Measurements from ENCODE around the gene HSD11B1. TPM values are rescaled to one million over a fixed set of nuclear protein-coding genes. Genes with fewer than 3 reads are reported as not detected.
A peak's percentile ranks its signal among the peaks of the same experiment; 100 is the strongest.

Gene HSD11B1
- polyA plus RNA-seq, 1 donor (not counting 4 experiments of a cell fraction or from before 2014, with no cell fraction given): 2.7 TPM

DNA sequence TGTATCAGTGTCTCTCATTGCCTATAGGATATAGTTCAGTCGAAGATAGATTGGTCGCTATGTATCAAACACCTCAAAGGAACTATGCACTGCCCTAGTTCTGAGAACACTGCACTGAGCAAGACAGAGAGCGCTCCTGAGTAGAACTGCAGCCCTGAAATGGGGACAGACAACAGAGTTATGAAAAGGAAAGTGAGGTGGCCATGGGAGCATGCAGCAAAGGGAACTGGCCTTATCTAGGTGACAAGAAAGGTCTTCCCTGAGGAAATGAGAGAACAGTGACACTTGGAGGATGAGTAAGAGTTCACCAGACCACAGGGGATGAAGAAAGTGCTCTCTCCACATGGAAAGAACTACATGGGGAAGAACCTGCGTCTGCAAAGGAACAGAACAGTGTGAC, 36.9 kb upstream of the HSD11B1 start:
- Histone ChIP-seq H3K27me3 (ENCODE audit: control insufficient read depth, extremely low read depth, insufficient read depth, low read length) (no peaks in the 10 kb centered on the region), H3K4me2 (ENCODE audit: control insufficient read depth, extremely low read depth, insufficient read depth, low read depth, low read length) (no peak overlapping the region), H3K79me2 (ENCODE audit: control insufficient read depth, insufficient read depth, low read length) (no peaks in the 10 kb centered on the region), H3K9me1 (ENCODE audit: control insufficient read depth, extremely low read depth, insufficient read depth, low read length) (no peaks in the 10 kb centered on the region), H2AFZ (ENCODE audit: control insufficient read depth, low read length) (no peak overlapping the region), H3K9ac (ENCODE audit: control insufficient read depth, extremely low read depth, insufficient read depth, low read length) (no peak overlapping the region), H3K9me3 (ENCODE audit: control insufficient read depth, low read depth, low read length) (no peaks in the 10 kb centered on the region), H3K4me3 (ENCODE audit: control insufficient read depth in 2 of 3, extremely low read depth in 1 of 3, insufficient read depth in 2 of 3, low read depth in 1 of 3, low read length in 3 of 3) (no peak overlapping the region), H3K4me1 (ENCODE audit: control insufficient read depth, extremely low read depth, insufficient read depth, low read length) (peaks cover 14% of the 10 kb centered on the region), H4K20me1 (ENCODE audit: control insufficient read depth, extremely low read depth, insufficient read depth, low read length) (no peaks in the 10 kb centered on the region), H3K27ac (ENCODE audit: control insufficient read depth, insufficient read depth, low read length) (no peak overlapping the region), H3K36me3 (ENCODE audit: control insufficient read depth in 2 of 2, extremely low read depth in 1 of 2, insufficient read depth in 2 of 2, low read length in 2 of 2) (no peaks in the 10 kb centered on the region)
- FAIRE-seq (no peak), DNase-seq (ENCODE audit: low read depth, low spot score) (no peak)
- no peak for TF ChIP-seq EZH2 (IDR thresholded peaks at IDR 0.05; ENCODE audit: low read length)
- TF ChIP-seq CTCF (optimal IDR thresholded peaks at IDR 0.05 in 1 of 3, IDR thresholded peaks at IDR 0.05 in 1 of 3, conservative IDR thresholded peaks at IDR 0.05 in 1 of 3; ENCODE audit: extremely low read depth in 1 of 3, insufficient read depth in 2 of 3, low read length in 3 of 3): no peak
- dilution Hi-C loops (cut with MboI; ENCODE audit: extremely low pct_ligation_motif_present, low sequenced_read_pairs): no loop called here

GRCh38 chr1:209670441-209671082, 34.1 kb upstream of the HSD11B1 start:
- Histone ChIP-seq H3K9me3 (ENCODE audit: control insufficient read depth, low read depth, low read length) (no peaks in the 10 kb centered on the region), H3K4me2 (ENCODE audit: control insufficient read depth, extremely low read depth, insufficient read depth, low read depth, low read length) (peak overlapping the region; percentile 52), H3K27ac (ENCODE audit: control insufficient read depth, insufficient read depth, low read length) (no peak overlapping the region), H3K4me3 (ENCODE audit: control insufficient read depth in 2 of 3, extremely low read depth in 1 of 3, insufficient read depth in 2 of 3, low read depth in 1 of 3, low read length in 3 of 3) (no peak overlapping the region), H3K79me2 (ENCODE audit: control insufficient read depth, insufficient read depth, low read length) (no peaks in the 10 kb centered on the region), H3K9ac (ENCODE audit: control insufficient read depth, extremely low read depth, insufficient read depth, low read length) (no peak overlapping the region), H3K36me3 (ENCODE audit: control insufficient read depth in 2 of 2, extremely low read depth in 1 of 2, insufficient read depth in 2 of 2, low read length in 2 of 2) (no peaks in the 10 kb centered on the region), H4K20me1 (ENCODE audit: control insufficient read depth, extremely low read depth, insufficient read depth, low read length) (no peaks in the 10 kb centered on the region), H3K4me1 (ENCODE audit: control insufficient read depth, extremely low read depth, insufficient read depth, low read length) (peaks cover 38% of the 10 kb centered on the region), H2AFZ (ENCODE audit: control insufficient read depth, low read length) (no peak overlapping the region), H3K27me3 (ENCODE audit: control insufficient read depth, extremely low read depth, insufficient read depth, low read length) (peaks cover 2% of the 10 kb centered on the region), H3K9me1 (ENCODE audit: control insufficient read depth, extremely low read depth, insufficient read depth, low read length) (no peaks in the 10 kb centered on the region)
- DNase-seq (ENCODE audit: low read depth, low spot score): no peak
- peak; percentile 69 for FAIRE-seq
- TF ChIP-seq EZH2 (IDR thresholded peaks at IDR 0.05; ENCODE audit: low read length) (no peak), CTCF (optimal IDR thresholded peaks at IDR 0.05 in 1 of 3, IDR thresholded peaks at IDR 0.05 in 1 of 3, conservative IDR thresholded peaks at IDR 0.05 in 1 of 3; ENCODE audit: extremely low read depth in 1 of 3, insufficient read depth in 2 of 3, low read length in 3 of 3) (no peak)
- dilution Hi-C loops (cut with MboI; ENCODE audit: extremely low pct_ligation_motif_present, low sequenced_read_pairs): no loop called here
